Stimulated activated CD4-positive, alpha-beta T cell treated with anti-CD3 and anti-CD28 coated beads, Interleukin-4, amount 100 ng/mL, for 4 hours (primary cell): ENCODE results near the gene MIEF2.
"Not testable (repeated sequence)": the region's sequence is repeated elsewhere in the genome, so short reads cannot be mapped to it uniquely, and the experiment has no call there.

Experiments used
- DNase-seq, 2 experiments: peaks; one replicate each; pipeline ENCODE4 v3.0.0-alpha.2; 2020

The MIEF2 gene

GRCh38 chr17:18257268-18257981 is 3.0 kb upstream of the MIEF2 start:
- no peak for DNase-seq

DNA sequence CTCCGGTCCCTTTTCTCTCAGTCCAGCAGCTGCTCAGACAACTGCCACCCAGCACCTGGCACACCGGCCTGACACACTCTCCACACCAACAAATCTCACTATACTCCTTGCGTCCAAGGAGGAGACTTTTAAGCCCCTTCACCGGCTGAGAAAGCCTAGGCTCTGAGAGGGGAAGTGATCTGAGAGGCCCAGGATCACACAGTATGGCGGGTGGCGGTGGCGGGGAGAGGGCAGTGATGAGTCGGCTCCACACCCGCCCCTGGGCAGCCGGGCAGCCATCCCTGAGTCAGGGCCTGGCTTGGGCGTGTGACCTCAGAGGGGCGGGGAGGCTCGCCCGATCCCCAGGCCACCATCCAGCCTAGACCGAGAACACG is 2.5 kb upstream of the MIEF2 start:
- DNase-seq = peak; percentile 27 to 37

DNA sequence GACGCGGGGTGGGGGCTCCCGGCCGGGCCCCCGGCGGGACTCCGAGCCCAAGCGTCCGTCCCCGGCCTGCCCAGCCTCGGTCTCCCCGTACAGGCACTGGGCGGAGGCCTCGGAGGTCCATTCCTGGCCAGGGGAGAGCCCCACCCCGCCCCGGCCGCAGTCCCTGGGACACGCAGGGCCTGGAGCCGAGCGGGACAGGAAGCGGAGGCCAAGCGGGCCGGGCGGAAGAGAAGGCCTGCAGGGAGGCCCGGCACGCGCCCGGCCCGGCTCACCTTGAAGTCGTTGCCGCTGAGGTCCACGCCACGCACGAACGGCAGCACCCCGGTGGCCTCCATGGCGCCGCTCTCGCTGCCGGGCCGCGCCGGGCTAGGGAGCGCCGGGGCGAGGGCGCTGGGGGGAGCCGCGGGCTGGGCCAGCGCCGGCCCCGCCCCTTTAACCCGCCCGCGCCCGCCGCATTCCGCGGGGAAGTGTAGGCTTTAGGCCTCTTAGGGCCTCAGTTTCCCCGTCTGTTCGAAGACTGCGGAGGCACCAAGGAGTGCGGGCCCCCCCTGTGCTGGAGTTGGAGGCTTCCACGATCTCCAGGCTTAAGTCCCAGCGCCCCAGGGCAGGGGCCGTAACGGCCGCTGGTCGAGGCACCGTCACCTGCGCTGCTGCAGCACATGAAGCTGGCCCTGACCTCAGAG is 2.0 kb upstream of the MIEF2 start, which contains the start of gene FLII:
TSS of gene FLII (minus strand) at position 383 of the 683 bp plus-strand sequence. CDS start at position 335, 48 bp downstream.
- DNase-seq = peak; percentile 49 to 66

DNA sequence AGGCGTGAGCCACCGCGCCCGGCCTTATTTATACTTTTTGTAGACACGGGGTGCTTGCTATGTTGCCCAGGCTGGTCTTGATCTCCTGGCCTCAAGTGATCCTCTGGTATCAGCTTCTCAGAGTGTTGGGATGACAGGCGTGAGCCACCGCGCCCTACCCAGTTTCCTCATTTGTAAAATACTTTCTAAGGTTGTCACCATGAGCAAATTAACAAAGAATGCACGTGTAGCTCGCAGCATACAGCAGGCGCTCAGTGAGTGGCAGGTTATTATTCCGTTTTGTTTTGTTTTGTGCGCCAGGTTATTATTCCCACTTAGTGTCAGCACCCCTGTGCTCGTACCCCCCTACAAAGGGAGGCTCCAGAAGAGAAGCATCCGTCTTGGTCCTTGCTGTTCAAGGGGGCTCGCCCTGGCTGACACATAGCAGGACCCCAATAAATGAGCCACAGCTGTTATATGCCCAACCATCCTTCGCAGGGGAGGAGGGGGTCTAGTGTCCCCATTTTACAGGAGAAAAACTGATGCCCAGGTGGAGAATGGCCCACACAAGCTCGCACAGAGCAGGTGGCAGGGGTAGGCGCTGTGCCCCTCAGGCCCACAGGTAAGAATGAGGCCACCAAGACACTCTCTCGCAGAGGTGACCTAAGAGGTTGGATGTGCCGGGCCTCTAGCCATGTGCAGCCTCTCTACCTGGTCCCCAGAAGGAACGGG is 686 bp upstream of the MIEF2 start:
- DNase-seq = no peak

- DNase-seq = no peak
Measured at GRCh38 chr17:18261146-18261515, 669 bp downstream of the MIEF2 start.

DNA sequence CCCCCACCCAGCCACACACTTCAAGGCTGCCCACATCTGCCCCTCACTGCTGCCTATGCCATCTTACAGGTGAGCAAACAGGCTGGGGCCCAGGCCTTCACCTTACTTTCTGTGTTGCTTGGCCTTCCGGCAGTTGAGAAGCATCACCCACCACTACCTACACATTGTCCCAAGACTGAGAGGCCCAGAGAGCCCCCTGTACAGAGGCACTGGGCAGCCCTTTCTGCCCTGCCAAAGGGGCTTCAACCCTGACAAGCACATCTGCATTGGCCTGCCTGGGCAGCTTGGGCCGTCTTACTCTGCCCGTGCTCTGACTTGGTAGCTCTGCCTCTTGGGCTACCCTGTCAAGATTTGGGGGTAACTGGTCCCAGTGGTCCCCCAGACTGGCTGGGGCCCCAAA is 1.2 kb downstream of the MIEF2 start:
- DNase-seq = no peak

DNA sequence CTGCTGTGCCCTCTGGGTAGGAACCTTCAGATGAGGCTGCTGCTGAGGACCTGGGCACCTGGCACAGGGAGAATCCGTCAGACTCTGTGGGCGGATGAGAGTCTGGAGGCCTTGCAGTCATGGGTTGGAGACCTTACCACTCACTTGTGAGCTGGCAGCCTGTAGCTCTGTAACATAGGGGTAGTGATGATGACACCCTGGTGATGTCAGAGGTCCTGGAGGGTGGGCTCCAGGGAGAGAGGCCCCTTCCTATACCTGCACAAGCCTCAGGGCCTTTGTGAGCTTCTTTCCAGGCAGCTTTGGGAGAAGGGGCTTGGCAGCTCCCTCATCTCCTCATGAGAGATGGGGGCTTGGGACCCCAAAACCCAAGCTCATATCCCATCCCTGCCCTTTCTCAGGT is 1.6 kb downstream of the MIEF2 start:
- DNase-seq = no peak

DNA sequence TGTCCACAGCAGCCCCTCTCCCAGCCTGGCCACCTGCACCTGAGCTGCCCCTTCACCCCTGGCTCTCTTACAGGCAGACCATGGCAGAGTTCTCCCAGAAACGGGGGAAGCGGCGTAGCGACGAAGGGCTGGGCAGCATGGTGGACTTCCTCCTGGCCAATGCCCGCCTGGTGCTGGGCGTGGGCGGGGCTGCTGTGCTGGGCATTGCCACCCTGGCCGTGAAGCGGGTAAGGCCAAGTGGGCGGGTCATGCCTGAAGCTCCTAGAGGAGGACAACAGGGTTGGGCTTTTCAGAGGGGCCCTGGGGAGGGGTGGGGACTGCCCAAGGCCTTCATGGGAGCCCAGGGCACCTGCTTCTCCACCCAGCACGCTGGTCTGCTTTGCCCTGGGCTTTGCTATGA is 2.2 kb downstream of the MIEF2 start:
- no peak for DNase-seq

DNA sequence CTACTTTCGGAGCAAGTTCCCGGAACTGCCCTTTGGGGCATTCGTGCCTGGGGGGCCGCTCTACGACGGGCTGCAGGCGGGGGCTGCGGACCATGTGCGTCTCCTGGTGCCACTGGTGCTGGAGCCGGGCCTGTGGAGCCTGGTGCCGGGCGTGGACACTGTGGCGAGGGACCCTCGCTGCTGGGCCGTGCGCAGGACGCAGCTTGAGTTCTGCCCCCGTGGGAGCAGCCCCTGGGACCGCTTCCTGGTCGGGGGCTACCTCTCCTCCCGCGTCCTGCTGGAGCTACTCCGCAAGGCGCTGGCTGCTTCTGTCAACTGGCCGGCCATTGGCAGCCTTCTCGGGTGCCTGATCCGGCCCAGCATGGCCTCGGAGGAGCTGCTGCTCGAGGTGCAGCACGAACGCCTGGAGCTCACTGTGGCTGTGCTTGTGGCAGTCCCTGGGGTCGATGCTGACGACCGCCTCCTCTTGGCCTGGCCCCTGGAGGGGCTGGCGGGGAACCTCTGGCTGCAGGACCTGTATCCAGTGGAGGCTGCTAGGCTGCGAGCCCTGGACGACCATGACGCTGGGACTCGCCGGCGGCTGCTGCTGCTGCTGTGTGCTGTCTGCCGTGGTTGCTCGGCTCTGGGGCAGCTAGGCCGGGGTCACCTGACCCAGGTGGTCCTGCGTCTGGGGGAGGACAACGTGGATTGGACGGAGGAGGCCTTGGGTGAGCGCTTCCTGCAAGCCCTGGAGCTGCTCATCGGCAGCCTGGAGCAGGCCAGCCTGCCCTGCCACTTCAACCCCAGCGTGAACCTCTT is 3.6 kb downstream of the MIEF2 start:
- no peak for DNase-seq

- no peak for DNase-seq
Measured at GRCh38 chr17:18267366-18267765, 6.9 kb downstream of the MIEF2 start.

DNA sequence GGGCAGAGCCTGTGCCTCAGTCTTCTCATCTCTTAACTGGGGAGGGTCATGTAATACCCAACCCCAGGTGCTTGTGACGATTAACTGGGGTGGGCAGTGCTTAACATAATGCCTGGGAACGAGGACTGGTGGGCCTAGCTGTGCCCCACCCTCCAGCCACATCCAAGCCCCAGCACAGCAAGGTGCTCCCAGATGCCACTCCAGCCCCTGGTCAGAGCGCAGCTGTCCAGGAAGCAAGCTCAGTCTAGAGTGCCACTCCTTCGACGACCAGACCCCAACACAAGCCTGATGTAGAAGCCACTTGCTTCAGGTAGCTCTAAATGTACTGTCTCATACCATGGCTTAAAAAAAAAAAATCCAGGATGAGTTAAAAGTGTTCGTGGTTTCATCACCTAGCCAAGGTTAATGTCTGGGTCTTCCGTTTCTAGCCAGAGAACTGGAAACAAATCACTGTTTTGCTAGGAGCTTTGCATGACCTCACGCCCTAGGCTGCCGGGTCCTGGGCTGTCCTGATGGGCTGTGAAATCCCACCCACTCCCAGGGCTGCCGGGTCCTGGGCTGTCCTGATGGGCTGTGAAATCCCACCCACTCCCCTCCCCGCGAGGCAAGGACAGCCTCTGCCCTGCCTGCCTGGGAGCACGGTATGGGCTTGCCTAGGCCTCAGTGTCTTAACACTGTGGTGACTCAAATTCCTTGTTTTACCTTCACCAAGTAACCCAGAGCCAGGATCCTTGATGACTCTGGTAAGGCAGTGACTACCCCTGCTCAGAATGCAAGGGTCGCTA is 7.7 kb downstream of the MIEF2 start:
- DNase-seq = no peak

DNA sequence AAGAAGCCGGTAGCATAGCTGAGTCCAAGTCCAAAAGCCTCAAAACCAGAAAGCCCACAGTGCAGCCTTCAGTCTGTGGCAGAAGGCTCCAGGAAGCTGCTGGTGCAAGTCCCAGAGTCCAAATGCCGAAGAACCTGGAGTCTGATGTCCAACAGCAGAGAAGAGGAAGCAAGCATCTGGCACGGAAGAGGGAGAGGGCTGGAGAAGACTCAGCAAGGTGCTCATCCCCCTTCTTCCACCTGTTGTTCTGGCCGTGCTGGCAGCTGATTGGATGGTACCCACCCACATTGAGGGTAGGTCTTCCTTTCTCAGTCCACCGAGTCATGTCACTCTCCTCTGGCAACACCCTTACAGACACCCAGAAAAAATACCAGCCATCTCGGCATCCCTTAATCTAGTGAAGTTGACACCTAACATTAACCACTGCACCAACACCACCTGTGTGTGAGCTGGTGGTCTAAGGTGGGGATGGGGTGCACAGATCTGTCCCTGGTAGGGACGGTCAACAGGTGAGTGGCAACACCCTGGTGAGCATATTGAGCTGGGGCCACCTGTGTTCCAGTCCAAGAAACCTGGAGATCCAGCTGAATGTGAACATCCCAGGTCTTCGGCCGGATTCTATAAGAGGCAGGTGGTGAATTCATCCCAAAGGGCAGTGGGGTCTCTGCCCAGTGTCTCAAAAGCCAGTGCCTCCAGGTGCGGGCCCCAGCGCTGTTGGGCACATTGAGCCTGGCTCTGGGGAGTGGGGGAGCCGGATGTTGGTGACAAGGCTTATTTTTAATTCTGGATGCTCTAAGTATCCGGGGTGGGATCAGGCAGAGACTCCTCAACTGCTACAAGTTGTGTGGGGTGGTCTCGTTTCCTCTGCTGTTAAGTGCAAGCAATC is 9.8 kb downstream of the MIEF2 start:
- DNase-seq = no peak

DNA sequence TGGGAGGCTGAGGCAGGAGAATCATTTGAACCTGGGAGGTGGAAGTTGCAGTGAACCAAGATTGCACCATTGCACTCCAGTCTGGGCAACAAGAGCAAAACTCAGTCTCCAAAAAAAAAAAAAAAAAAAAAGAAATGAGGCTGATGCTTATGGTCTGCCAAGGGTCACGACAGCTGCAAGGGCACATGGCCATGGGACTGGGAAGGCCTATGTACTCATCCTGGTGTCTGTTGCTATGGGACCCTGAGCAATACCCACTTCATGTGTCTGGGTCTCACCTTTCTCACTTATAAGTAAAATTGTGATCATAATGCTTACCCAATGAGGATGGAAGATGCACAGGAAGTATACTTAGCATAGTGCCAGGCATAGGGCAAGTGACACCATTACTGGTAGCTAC is 16.6 kb downstream of the MIEF2 start:
- DNase-seq = no peak

- DNase-seq = no peak
Measured at GRCh38 chr17:18278867-18279266, 18.4 kb downstream of the MIEF2 start.

DNA sequence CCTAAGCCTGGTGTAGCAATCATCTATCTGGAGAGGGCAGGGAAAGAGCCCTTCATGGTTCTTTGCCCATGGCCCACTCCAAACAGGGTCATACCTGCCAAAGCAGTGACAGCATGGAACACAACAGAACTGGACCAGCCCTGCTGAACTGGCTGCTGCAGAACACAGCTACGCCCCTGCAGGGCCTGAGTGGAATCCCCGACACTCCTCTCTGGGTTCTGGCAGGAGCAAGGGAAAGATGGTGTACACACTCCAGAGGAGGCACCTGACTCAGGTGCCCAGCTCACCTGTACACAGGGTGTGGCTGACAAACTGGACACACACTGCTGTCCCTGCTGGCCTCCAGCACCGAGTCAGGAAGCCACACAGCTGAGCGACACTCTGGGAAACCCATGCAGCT is 19.8 kb downstream of the MIEF2 start:
- DNase-seq = no peak

DNA sequence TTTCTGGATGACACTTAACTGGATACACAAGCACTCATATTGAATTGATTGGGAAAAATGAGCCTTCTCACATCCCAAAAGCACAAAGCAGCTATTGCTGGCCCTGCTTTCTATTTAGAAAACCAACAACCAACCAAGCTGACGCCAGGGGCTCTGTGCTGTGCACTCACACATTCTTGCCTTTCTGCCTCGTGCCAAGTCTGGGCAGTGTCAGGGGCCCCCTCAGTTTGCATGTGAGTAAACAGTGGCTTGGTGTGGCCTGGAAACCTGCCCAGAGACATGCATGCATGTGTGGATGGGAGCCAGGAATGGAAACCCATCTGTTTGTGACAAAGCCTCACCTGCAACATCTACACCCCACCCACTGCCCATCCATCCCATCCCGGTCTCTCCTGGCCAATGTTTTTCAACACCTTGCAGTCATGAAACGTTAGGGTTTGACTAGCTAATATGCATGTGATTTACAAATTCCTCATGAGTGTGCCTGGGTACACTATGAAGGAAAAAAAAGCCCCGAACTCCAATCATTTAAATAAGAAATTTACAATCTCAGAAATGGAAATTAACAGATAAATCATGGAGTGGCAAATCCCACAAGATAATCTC is 20.4 kb downstream of the MIEF2 start:
- no peak for DNase-seq

GRCh38 chr17:18281788-18282187 is 21.3 kb downstream of the MIEF2 start:
- no peak for DNase-seq

DNA sequence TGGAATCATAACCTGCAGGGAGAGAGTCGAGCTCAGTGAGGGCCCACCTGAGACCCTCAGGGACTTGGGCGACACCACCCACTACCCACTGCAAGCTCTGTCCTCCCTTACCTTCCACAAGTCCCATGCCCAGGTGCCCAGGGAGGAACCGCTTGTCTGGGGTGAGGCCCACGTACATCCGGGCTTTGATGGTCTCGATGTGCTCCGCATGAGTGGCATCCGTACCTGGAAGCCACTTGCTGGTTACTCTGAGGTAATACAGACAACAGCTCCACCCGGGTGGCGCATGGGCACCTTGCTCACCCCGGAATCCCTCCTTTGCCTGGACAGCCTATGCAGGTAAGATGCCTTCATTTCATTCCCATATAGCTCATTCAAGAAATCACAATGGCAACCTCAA is 24.8 kb downstream of the MIEF2 start:
- DNase-seq = no peak

DNA sequence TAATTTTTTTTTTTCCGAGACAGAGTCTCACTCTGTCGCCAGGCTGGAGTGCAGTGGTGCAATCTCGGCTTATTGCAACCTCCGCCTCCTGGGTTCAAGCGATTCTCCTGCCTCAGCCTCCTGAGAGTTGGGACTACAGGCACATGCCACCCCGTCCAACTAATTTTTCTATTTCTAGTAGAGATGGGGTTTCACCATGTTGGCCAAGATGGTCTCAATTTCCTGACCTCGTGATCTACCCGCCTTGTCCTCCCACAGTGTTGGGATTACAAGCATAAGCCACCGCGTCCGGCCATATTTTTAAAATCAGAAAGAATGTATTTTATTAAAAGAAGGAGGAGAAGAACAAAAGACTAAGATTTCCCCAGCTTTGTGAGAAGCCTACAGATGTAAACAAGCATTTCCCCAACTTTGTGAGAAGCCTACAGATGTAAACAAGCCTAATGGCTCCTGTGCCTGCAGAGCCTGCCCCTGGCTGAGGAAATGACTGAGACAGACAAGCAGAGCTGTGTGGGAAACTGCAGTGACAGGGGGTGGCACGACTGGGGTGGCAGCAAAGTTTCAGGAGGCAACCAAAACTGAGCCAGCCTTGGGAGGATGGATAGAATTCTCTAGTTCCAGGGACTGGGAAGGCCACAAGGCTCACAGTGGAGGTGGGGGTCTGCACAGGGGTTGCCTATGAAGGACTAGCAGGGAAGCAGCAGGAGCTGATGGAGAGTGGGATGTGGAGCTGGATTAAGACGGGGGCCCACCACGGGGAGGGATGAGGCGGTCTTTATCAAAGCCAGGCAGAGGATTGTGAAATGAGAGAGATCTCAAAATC is 31.5 kb downstream of the MIEF2 start:
- DNase-seq = no peak

- DNase-seq = not testable (repeated sequence)
Measured at GRCh38 chr17:18298061-18298460, 37.6 kb downstream of the MIEF2 start.
